Lung (tissue), 12 donors: Measurements from ENCODE around the gene BICRAL. TPM values are rescaled to one million over a fixed set of nuclear protein-coding genes. Genes with fewer than 3 reads are reported as not detected.

ENCODE experiments used
- ATAC-seq: fragments of 200-7000 bp; cut with Tn5 transposase; one replicate; pipeline ENCODE4 v1.9.1; 2020; ENCODE audit warnings: moderate number of reproducible peaks; ENCODE audit not compliant: insufficient read depth, low FRiP score
- DNase-seq, 3 donors: peaks; one replicate each; pipeline ENCODE4 v3.0.0-alpha.2; 2013 to 2017
- H3K27ac ChIP-seq, 2 donors: one replicate each; pipeline ENCODE4 v1.5.1; 2013; ENCODE audit warnings: mild to moderate bottlenecking in 2 of 2, moderate library complexity in 2 of 2, control low read depth in 1 of 2, inconsistent platforms in 1 of 2, low read depth in 1 of 2, low read length in 1 of 2
- H3K27me3 ChIP-seq, 3 donors: one replicate each; pipeline ENCODE4 v1.5.1; 2013; ENCODE audit warnings: low read length in 2 of 3; ENCODE audit not compliant: control insufficient read depth in 3 of 3, insufficient read depth in 3 of 3
- H3K36me3 ChIP-seq, 4 donors: one replicate each; pipeline ENCODE4 v1.5.1; 2013; ENCODE audit warnings: low read length in 4 of 4, mild to moderate bottlenecking in 1 of 4, moderate library complexity in 1 of 4; ENCODE audit not compliant: control insufficient read depth in 4 of 4, insufficient read depth in 4 of 4
- H3K4me1 ChIP-seq, 5 donors: one replicate each; pipeline ENCODE4 v1.5.1; 2013; ENCODE audit warnings: low read length in 5 of 5, mild to moderate bottlenecking in 2 of 5, moderate library complexity in 1 of 5; ENCODE audit not compliant: control insufficient read depth in 5 of 5, insufficient read depth in 5 of 5
- H3K4me3 ChIP-seq: one replicate; pipeline ENCODE4 v1.5.1; 2013; ENCODE audit warnings: mild to moderate bottlenecking, control low read depth, moderate library complexity
- H3K9ac ChIP-seq, 2 donors: one replicate each; pipeline ENCODE4 v1.5.1; 2013; ENCODE audit warnings: low read length in 2 of 2, control low read depth in 1 of 2; ENCODE audit not compliant: insufficient read depth in 1 of 2
- H3K9me3 ChIP-seq, 4 donors: one replicate each; pipeline ENCODE4 v1.5.1; 2013; ENCODE audit warnings: low read length in 3 of 4, mild to moderate bottlenecking in 1 of 4, moderate library complexity in 1 of 4; ENCODE audit not compliant: control insufficient read depth in 4 of 4, insufficient read depth in 3 of 4
- WGBS, 2 donors: extraction: QIAGEN DNeasy Blood & Tissue Kit; methylation state at CpG; one replicate each; pipeline ENCODE4 v1.1.7; 2013; 5-methylcytosine and 5-hydroxymethylcytosine counted together
- polyA plus RNA-seq, 2 donors: library from polyadenylated mRNA; stranded (reverse); fragments of 200-250 nt; gene quantifications; one replicate each; pipeline ENCODE4 v1.2.1, GENCODE V29; 2013
- total RNA-seq, 2 donors: library from RNA; depleted of rRNA in 1 of 2; stranded (reverse); fragments of >200 nt in 1 of 2; gene quantifications; one replicate each; pipeline ENCODE4 v1.2.1, GENCODE V29; 2014 to 2021
- TF ChIP-seq, protein P1 (sequence below): IDR thresholded peaks from 2 replicates; pipeline ENCODE4 v1.5.1; 2012; ENCODE audit warnings: mild to moderate bottlenecking; ENCODE audit errors: control extremely low read depth, extremely low read depth
- donor health status: control.
- donor health status: control.
- donor health status: Bipolar disorder and iron deficiency.
- donor health status: healthy.
- donor health status: DM: yes; HTN: yes; CAD: no.

Gene BICRAL
- total and polyA plus RNA-seq, 4 donors = 2.8 to 18.6 (median 10.7) TPM

- Histone ChIP-seq H3K4me3 (no peak overlapping the region), H3K9ac (no peak overlapping the region), H3K36me3 (peaks cover 3 to 5% (median 4%) of the 10 kb centered on the region in 4 donors), H3K27me3 (no peaks in the 10 kb centered on the region), H3K9me3 (no peaks in the 10 kb centered on the region), H3K4me1 (no peaks in the 10 kb centered on the region), H3K27ac (no peak overlapping the region)
- no peak for ATAC-seq
- 83 to 86% methylated on average over 6 of the region's 6 CpGs for WGBS, 2 donors
- TF ChIP-seq, protein P1, sequence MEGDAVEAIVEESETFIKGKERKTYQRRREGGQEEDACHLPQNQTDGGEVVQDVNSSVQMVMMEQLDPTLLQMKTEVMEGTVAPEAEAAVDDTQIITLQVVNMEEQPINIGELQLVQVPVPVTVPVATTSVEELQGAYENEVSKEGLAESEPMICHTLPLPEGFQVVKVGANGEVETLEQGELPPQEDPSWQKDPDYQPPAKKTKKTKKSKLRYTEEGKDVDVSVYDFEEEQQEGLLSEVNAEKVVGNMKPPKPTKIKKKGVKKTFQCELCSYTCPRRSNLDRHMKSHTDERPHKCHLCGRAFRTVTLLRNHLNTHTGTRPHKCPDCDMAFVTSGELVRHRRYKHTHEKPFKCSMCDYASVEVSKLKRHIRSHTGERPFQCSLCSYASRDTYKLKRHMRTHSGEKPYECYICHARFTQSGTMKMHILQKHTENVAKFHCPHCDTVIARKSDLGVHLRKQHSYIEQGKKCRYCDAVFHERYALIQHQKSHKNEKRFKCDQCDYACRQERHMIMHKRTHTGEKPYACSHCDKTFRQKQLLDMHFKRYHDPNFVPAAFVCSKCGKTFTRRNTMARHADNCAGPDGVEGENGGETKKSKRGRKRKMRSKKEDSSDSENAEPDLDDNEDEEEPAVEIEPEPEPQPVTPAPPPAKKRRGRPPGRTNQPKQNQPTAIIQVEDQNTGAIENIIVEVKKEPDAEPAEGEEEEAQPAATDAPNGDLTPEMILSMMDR = no peak
- no peak for DNase-seq
Measured at GRCh38 chr6:42841844-42842584, 60.2 kb downstream of the BICRAL start.

DNA sequence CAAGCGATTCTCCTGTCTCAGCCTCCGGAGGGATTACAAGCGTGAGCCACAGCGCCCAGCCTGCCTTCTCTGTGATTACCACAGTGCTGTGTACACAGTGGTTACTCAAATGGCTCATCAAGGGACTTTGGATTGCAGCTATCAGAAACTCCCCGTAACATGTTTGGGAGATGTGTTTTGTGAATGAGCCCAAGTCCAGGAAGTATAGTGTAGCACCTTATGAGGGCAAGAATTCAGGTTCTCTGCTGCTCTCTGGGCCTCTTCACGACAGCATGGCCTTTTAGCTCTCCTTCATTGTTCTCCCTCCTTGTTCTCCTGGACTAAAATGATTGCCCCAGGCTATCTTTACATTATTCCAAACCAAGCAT lies 63.5 kb downstream of the BICRAL start:
- Histone ChIP-seq H3K4me1 (no peaks in the 10 kb centered on the region), H3K27ac (no peak overlapping the region), H3K9ac (no peak overlapping the region), H3K4me3 (no peak overlapping the region), H3K27me3 (no peaks in the 10 kb centered on the region), H3K9me3 (no peaks in the 10 kb centered on the region), H3K36me3 (peaks cover 2 to 4% (median 3%) of the 10 kb centered on the region in 4 donors)
- ATAC-seq (no peak), DNase-seq (no peak)
- 97 to 98% methylated on average over 6 of the region's 6 CpGs for WGBS, 2 donors
- TF ChIP-seq, protein P1 = no peak

DNA sequence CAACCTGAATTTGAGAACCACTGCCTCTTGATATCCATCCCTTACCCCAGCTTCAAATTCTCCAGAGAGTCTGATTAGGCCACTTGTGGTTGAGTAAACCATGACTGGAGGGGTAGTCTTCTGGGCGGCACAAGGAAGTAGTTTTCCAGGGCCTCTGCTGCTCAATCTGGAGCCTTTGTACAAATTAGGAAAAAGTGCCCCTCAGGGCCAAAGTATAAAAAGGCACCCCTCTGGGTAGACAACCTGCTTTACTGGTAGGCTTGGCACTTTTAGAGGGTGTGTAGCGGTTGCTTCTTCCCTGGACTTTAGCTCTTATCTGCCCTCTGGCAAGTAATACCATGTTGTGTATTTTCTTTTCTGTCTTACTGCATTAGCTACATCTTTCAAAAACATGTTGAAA lies 64.7 kb downstream of the BICRAL start:
- 71 to 82% methylated on average over 2 of the region's 2 CpGs for WGBS, 2 donors
- H3K9me3 ChIP-seq = no peaks in the 10 kb centered on the region
- no peak for ATAC-seq

More for the DNA sequence above, 64.7 kb downstream of the BICRAL start:
- H3K36me3 ChIP-seq = peaks cover 3 to 4% (median 3%) of the 10 kb centered on the region in 4 donors
- no peak overlapping the region for H3K27ac ChIP-seq
- no peak for DNase-seq
- H3K27me3 ChIP-seq = no peaks in the 10 kb centered on the region
- TF ChIP-seq, protein P1 = no peak
- no peak overlapping the region for H3K9ac ChIP-seq
- no peak overlapping the region for H3K4me3 ChIP-seq
- H3K4me1 ChIP-seq = no peaks in the 10 kb centered on the region
